Measurements from ENCODE around the gene TNFRSF11A.

The TNFRSF11A gene

DNA sequence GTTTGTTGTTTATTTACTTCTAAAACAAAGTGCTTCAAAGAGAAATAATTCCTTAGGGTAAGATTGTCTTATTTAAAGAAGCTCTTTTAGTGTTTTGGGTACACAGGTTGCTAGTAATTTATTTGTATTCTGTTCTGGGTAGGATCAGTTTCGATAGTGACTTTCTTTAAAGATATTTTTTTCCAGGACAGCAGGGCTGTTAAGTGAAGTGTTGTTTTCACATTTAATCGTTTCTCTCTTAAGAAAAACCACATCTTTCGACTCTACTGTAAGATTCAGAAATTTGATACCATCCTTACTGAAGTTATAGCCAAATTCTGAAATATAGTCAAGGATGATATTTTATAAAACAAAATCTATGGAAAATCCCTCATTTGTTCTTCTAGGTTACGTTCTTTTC lies 17.8 kb downstream of the TNFRSF11A start:
- DNase-seq: no peak
- TF ChIP-seq GATA1 (IDR thresholded peaks at IDR 0.05; ENCODE audit: low read depth, low read length): no peak

DNA sequence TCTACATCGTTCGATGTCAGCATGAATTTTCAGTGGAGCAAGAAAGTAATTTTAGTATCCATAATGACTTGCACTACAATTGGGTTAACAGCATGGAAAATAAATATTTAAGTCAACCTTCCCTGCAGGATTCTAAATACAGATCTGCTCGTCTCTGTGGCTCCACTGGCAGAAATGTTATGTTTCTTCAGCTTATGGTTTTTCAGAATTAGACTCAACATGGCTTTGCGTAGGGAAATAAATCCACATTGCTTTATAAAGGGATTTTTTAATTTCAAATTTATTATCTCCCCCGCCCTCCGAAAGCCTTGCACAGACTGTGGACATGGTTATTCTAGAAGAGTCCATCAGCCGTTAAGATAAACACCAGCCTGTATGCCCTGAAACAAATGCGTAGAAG lies 18.2 kb downstream of the TNFRSF11A start:
- no peak for DNase-seq
- TF ChIP-seq POLR2A (IDR thresholded peaks at IDR 0.05; ENCODE audit: low read length) (no peak), GATA1 (IDR thresholded peaks at IDR 0.05; ENCODE audit: low read depth, low read length) (no peak)

DNA sequence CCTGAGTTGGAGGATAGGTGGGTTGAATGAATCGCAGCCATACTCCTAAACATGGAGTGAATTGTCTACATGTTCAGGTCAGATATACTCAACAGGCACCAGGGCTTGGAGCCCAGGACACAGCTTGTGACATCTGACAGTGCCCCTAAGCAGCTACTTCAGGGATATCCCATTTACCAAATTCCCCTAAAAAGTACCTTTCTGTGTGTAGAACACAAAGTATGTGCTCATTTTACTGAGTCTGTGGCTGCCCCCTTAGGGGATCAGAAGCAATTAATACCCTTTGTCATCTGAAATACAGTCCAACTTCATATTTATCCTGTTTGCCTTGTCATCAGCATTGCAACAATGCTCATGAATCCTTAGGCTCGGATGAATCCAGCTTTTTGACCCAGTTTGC lies 20.8 kb downstream of the TNFRSF11A start:
- TF ChIP-seq POLR2A (IDR thresholded peaks at IDR 0.05; ENCODE audit: low read length) (no peak), GATA1 (IDR thresholded peaks at IDR 0.05; ENCODE audit: low read depth, low read length) (no peak)
- no peak for DNase-seq

DNA sequence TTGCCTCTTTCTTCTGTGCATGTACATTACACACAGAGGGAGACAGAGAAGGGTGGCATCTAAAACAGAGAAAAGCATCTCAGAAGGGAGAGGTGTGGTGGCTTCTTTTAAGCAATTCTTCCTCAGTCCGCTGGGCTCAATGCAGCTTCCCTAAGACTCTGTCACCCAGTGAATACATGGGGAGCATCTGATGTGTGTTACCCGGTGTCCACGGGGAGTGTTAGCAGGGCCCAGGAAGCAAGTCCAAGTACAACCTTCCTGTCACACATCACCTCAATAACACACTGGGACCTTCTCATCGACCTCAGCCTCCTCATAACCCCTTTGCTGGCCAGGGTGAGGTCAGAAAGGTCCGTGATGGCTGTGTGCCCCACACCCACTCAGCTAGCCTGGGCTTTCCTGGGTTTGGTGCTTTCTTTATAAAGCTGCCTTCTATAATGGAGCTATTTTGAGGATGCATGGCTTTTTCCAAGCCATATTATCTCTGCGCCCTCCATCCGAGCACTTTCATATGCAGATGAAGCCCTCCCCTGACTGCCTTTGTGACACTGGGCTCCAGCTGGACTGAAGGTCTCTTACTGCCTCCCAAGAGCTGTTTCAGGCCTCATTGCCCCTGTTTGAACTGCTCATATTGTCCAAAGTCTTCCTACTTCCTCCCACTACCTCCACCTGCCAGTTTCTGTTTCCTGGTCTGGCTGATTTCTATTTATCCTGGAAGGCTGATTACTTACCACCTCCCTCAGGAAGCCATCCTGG lies 21.4 kb downstream of the TNFRSF11A start:
- no peak for TF ChIP-seq POLR2A (IDR thresholded peaks at IDR 0.05; ENCODE audit: low read length)
- TF ChIP-seq GATA1 (IDR thresholded peaks at IDR 0.05; ENCODE audit: low read depth, low read length): no peak
- no peak for DNase-seq

DNA sequence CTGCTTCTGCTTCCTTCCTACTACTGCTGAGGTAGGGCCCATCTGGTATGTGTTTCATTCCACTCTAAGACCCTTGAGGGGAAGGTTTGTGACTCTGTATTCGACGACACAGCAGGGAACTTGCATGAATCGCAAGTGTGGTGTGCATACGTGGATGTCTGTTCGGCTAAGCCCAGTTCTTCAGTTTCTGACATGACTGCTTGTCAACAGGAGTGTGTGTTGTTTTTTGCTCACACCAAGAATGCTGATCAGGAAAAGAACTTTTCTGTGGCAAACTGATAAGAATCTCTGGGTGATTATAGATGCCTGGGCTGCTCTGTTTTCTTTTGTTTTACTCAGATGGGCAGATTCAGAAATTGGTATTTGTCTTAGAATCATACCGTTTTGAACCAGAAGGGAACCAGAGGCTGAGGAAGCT lies 22.0 kb downstream of the TNFRSF11A start:
- no peak for DNase-seq

DNA sequence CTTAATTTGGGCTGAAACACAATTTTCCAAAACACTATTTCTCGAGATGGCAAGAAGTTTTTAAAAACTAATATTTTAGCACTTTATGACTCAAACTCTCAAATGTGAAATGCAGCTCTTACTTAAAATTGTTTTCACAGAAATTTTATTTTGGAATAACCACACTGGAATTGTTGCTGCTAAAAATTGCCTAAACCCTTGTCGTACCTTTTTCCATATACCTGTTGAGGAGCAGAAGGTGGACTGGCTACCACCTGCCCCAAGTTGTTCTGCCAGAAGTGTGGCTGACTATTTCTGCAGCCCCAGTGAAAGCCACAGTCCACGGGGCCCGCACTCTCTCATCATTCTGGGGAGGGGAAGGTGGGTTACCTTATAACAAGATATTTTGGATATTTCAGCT lies 23.4 kb downstream of the TNFRSF11A start:
- TF ChIP-seq POLR2A (IDR thresholded peaks at IDR 0.05; ENCODE audit: low read length) (no peak), GATA1 (IDR thresholded peaks at IDR 0.05; ENCODE audit: low read depth, low read length) (no peak)
- no peak for DNase-seq

More for the DNA sequence above, 22.0 kb downstream of the TNFRSF11A start:
- no peak for TF ChIP-seq GATA1 (IDR thresholded peaks at IDR 0.05; ENCODE audit: low read depth, low read length)
- no peak for TF ChIP-seq POLR2A (IDR thresholded peaks at IDR 0.05; ENCODE audit: low read length)

DNA sequence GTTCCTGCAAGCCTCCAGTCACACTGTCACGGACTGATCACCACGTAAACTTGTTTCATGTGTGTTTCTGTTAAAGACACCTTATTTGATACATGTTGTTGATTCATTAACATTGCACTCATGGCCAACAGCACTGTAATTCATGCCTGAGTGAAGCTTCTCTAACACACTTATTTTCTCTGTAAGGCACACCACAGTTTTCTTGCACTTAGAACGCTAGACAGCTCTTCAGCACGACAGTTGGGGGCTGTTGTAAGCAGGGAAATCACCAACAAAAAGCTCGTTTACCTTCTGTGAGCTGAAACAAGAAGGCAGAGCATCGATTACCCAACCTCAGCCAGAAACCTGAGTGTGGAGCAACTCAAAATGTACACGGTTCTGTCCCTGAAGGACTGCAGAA lies 28.1 kb downstream of the TNFRSF11A start:
- no peak for DNase-seq
- TF ChIP-seq GATA1 (IDR thresholded peaks at IDR 0.05; ENCODE audit: low read depth, low read length) (no peak), POLR2A (IDR thresholded peaks at IDR 0.05; ENCODE audit: low read length) (no peak)

DNA sequence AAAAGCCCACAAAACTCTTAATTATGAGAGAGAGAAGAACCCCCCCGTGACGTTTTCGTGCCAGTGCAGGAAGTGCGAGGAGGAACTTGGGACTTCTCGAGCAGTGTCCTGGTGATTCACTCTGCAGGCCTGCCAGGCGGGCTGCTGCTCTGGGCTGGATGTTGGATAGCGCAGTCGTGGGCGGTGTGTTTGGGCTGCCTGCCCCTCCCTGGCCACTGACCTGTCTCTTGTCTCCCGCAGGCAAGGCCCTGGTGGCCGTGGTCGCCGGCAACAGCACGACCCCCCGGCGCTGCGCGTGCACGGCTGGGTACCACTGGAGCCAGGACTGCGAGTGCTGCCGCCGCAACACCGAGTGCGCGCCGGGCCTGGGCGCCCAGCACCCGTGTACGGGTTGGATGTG lies 29.0 kb downstream of the TNFRSF11A start:
- DNase-seq: no peak
- TF ChIP-seq POLR2A (IDR thresholded peaks at IDR 0.05; ENCODE audit: low read length) (no peak), GATA1 (IDR thresholded peaks at IDR 0.05; ENCODE audit: low read depth, low read length) (no peak)

DNA sequence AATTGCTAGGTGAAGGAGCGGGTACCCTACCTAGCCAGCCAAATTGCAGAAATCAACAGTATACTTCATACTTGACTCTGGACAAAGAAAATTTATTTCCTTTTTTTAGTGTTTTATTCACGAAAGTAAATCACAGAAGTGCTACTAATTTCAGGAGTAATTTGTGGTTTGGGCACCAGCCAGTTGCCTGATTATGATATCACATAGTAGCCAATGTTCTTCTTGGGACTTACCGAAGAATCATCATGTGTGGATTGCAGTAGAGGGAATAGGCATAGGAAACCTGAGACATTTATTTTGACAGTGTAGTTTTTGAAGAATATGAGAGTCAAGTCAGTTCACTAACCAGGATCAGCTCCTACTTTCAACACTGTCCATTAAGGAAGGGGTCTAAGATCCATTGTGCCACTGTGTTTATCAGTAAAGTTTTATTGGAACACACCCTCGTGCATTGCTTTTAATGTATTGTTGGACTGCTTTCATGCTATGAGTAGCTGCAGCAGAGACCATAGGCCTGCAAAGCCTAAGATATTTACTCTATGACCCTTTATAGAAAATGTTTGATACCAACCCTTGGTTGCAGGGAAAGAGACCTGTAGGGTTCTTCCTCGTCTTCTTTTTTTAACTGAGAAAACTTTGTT lies 32.1 kb downstream of the TNFRSF11A start:
- TF ChIP-seq GATA1 (IDR thresholded peaks at IDR 0.05; ENCODE audit: low read depth, low read length): no peak
- no peak for TF ChIP-seq POLR2A (IDR thresholded peaks at IDR 0.05; ENCODE audit: low read length)
- DNase-seq: no peak

DNA sequence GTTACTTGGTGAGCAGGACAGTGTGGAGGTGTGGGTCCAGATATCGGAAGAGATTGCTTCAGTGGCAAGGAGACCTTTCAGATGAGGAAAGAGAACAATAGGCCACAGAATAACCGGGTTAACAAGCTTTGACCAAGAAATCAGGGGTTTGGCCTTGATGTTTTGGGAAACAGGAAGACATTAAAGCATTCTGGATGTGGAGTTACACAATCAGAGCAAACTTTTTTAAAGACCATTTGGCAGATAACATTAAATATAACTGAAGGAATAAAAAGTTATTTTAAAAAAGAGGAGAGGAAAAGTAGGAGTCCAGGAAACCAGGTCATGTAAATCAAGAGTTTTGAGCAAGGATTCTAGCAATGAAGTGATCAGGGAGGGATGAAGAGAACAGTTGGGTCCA lies 35.7 kb downstream of the TNFRSF11A start:
- no peak for DNase-seq
- TF ChIP-seq GATA1 (IDR thresholded peaks at IDR 0.05; ENCODE audit: low read depth, low read length): no peak

DNA sequence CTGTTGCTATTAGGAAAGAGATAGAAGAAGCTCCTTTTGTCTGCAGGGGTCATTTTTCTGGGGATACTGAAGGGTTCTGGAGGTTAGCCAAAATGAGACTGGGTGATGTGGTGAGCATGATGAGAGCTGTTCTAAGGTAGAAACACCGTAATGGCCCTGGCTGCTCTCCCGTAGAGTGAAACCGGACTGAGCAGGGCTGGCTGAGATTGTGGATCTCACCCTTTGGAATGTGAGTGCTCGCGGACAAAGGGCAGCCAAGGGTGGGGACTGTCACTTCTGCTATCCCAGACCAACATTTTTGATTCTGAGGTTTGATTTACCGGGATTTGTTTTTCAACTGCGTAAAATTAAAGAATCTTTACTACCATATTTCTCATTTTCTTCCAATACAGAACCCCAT lies 36.2 kb downstream of the TNFRSF11A start:
- TF ChIP-seq GATA1 (IDR thresholded peaks at IDR 0.05; ENCODE audit: low read depth, low read length) (no peak), POLR2A (IDR thresholded peaks at IDR 0.05; ENCODE audit: low read length) (no peak)
- no peak for DNase-seq

DNA sequence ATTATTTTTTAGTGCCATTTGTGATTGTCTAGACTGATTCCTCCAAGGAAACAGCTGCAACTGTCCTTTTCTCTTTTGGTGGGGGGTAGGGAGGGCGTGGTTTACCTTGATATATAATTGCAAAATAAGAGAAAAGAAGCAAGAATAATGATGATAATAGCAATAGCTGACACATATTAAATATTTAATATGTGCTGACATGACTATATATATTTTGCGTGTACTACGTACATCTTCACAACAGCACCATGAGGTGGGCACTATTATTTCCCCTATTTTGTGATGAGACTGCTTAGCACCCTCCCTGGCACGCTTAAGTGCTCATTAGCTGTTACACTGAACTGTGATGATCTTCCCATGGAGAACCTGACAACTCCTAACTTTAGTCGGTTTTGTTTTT lies 39.4 kb downstream of the TNFRSF11A start:
- no peak for TF ChIP-seq POLR2A (IDR thresholded peaks at IDR 0.05; ENCODE audit: low read length)
- TF ChIP-seq GATA1 (IDR thresholded peaks at IDR 0.05; ENCODE audit: low read depth, low read length): no peak
- DNase-seq: no peak

DNA sequence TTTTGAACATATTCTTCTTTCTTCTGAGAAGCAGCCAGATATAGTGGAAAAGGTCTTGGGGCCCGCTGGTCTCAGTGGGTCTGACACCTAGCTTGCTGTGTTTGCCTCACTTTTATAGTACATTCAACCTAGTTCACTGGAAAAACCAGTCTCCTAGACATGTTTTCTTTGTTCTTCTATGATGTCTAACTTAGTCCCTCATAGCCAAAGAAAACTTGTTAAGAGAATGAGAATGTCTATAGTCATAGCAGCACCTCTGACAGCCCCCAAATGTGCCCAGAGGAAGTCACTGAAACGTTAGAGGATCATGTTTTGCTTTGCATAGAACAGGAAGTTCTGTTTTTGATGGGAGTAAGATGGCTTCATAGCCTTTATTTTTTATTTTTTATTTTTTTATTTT lies 40.3 kb downstream of the TNFRSF11A start:
- TF ChIP-seq POLR2A (IDR thresholded peaks at IDR 0.05; ENCODE audit: low read length) (no peak), GATA1 (IDR thresholded peaks at IDR 0.05; ENCODE audit: low read depth, low read length) (no peak)
- DNase-seq: no peak

DNA sequence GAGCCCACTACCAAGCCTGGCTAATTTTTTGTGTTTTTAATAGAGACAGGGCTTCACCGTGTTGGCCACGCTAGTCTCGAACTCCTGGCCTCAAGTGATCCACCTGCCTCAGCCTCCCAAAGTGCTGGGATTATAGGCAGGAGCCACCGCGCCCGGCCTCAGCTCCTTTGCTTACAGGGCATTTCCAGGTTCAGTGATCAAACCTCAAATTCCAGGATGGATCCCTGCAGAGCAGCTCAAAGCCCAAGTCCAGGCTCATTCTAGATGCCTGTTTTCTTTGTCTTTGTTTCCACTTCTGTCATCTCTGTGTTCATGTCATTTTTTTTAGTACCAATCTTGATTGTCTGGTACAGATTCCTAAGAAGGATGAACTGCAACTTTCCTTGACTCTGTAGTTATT lies 41.9 kb downstream of the TNFRSF11A start:
- TF ChIP-seq GATA1 (IDR thresholded peaks at IDR 0.05; ENCODE audit: low read depth, low read length) (no peak), POLR2A (IDR thresholded peaks at IDR 0.05; ENCODE audit: low read length) (no peak)

DNA sequence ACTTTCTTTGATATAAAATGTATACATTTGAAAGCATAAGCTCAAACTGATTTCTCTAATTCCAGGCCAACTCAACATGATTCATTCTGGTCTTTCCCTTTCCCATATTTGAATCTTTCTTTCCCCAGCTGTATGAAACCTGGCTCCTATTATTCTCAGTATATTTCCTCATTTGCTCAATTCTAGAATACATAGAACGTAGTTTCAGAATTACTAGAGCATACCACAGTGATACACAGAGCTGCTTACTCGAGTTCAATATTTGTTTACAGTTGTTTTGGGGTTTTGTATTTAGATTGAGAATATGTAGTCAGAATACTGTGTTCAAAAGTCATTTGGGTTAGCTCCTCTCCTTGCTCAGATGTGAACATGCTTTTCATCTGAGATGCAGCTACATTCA lies 43.0 kb downstream of the TNFRSF11A start:
- TF ChIP-seq POLR2A (IDR thresholded peaks at IDR 0.05; ENCODE audit: low read length) (no peak), GATA1 (IDR thresholded peaks at IDR 0.05; ENCODE audit: low read depth, low read length) (no peak)
- DNase-seq: no peak

More for the DNA sequence above, 41.9 kb downstream of the TNFRSF11A start:
- DNase-seq: no peak
